Measurements from ENCODE around the gene STAT5A. TPM values are rescaled to one million over a fixed set of nuclear protein-coding genes. Genes with fewer than 3 reads are reported as not detected.

Gene STAT5A
- total and polyA plus RNA-seq, 2 experiments from 2014 or later = 2.3 to 18.1 TPM

- TF ChIP-seq ZNF462 (CRISPR knock-in tag; IDR thresholded peaks at IDR 0.05) = no peak
Measured at GRCh38 chr17:42306385-42306667, 18.0 kb downstream of the STAT5A start (continued).

- H3K27me3 ChIP-seq (ENCODE audit: insufficient read depth) = no peaks in the 10 kb centered on the region
- no peak overlapping the region for H3K4me2 ChIP-seq
- H3K9me2 ChIP-seq (ENCODE audit: insufficient read depth) = no peaks in the 10 kb centered on the region
- no peak for DNase-seq (ENCODE audit: low spot score)
- Mint-ChIP-seq H3K9me3 (no peaks in the 10 kb centered on the region; the same call in 2 of the 3 replicates), H3K36me3 (ENCODE audit: low read depth) (no peaks in the 10 kb centered on the region; the same call in 2 of the 3 replicates), H3K27ac (no peak overlapping the region), H3K4me1 (peaks cover 29% of the 10 kb centered on the region), H3K27me3 (ENCODE audit: insufficient read depth, low read depth, poor library complexity) (peaks cover 25% of the 10 kb centered on the region), H3K4me3 (no peak overlapping the region)
- H3K4me3 ChIP-seq = no peak overlapping the region
- no peaks in the 10 kb centered on the region for H3K79me2 ChIP-seq (replicated peaks; ENCODE audit: insufficient read depth)
- no peak for ATAC-seq
- H3K36me3 ChIP-seq (ENCODE audit: insufficient read depth) = no peaks in the 10 kb centered on the region
- peaks cover 5% of the 10 kb centered on the region; the same call in 1 of the 2 replicates for H3F3A ChIP-seq (replicated peaks; ENCODE audit: low read depth)
- H3K4me1 ChIP-seq (ENCODE audit: insufficient read depth) = peaks cover 16% of the 10 kb centered on the region
- H3K27ac ChIP-seq (ENCODE audit: low read depth) = no peak overlapping the region
- no peak overlapping the region for H2AFZ ChIP-seq
- H4K20me1 ChIP-seq (replicated peaks; ENCODE audit: insufficient read depth) = no peaks in the 10 kb centered on the region
- TF ChIP-seq NANOG (IDR thresholded peaks at IDR 0.05; ENCODE audit: borderline replicate concordance) (no peak), EZH2 (IDR thresholded peaks at IDR 0.05; ENCODE audit: low read depth, unreplicated experiment) (no peak), REST (IDR thresholded peaks at IDR 0.05; ENCODE audit: unreplicated experiment) (no peak), CREB1 (CRISPR knock-in tag; IDR thresholded peaks at IDR 0.05; ENCODE audit: low read depth) (no peak), ETS1 (IDR thresholded peaks at IDR 0.05) (no peak), POLR2AphosphoS5 (IDR thresholded peaks at IDR 0.05; ENCODE audit: low read depth) (no peak), STAT1 (IDR thresholded peaks at IDR 0.05; ENCODE audit: unreplicated experiment) (no peak), CTCF (conservative IDR thresholded peaks at IDR 0.05; ENCODE audit: low read depth in 2 of 2) (no peak)
Measured at GRCh38 chr17:42307362-42307927, 19.1 kb downstream of the STAT5A start.

Data from GM23338 (cell line).